Measurements from ENCODE around the gene AOC2.

DNA sequence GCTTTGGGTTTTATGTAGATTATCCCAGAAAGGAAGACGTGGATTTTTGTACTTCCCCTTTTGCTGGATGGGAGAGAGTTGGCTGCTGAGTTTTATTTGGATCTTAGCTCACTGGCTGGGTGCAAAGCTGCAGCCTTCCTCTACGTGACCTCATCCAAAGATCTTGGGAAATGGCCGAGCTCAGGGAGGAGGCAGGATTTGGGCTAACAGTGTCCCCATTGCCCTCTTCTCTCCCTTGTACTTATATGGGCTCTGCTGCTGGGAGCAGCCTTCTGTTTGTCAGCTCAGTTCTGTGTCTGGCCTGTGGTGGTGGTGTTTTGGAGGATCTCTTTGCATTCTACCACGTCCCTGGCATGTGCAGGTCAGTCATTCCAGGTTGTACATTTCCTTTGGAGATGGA is 8.6 kb downstream of the AOC2 start:
- TF ChIP-seq SP1 (IDR thresholded peaks at IDR 0.05) (no peak), ZNF384 (IDR thresholded peaks at IDR 0.05) (no peak), FOXK2 (IDR thresholded peaks at IDR 0.05) (no peak), TARDBP (IDR thresholded peaks at IDR 0.05) (no peak), NFRKB (IDR thresholded peaks at IDR 0.05) (no peak), FOXA1 (IDR thresholded peaks at IDR 0.05) (no peak), HDGF (IDR thresholded peaks at IDR 0.05; ENCODE audit: borderline replicate concordance) (no peak), PKNOX1 (IDR thresholded peaks at IDR 0.05) (no peak), BHLHE40 (IDR thresholded peaks at IDR 0.05; ENCODE audit: borderline replicate concordance) (no peak), FOXM1 (IDR thresholded peaks at IDR 0.05; ENCODE audit: borderline replicate concordance) (no peak), LEF1 (IDR thresholded peaks at IDR 0.05; ENCODE audit: borderline replicate concordance) (no peak)

Data from HEK293T (cell line).